ENCODE results near the gene CLDN6. TPM values are rescaled to one million over a fixed set of nuclear protein-coding genes. Genes with fewer than 3 reads are reported as not detected.

CLDN6 gene
- total RNA-seq, 1 experiment from 2014 or later = 743 TPM

DNA sequence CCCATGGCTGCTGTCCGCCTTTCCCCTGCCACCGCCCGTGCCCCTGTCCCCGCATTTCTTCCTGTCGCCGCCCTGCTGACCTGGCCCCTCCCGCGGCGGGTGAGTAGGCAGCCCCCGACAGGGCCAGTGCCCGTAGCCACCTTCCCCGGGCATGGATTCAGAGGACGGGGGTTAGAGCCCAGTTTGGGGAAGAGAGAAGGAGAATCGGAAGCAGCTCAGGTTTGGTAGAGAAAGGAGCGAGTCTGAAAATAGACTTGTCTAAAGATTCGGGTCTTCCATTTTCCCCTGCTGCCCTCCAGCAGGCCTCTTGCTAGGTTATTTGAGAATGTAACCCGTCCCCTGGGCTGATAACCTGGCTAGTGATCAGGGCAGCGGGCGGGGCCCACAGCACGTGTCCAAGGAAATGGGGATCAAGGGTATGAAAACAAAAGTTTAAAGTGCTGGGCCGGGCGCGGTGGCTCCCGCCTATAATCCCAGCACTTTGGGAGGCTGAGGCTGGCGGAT lies 13.2 kb downstream of the CLDN6 start:
- H3K9me3 ChIP-seq (ENCODE audit: control insufficient read depth, low read depth, low read length) = no peaks in the 10 kb centered on the region
- Mint-ChIP-seq H3K9me3 (no peaks in the 10 kb centered on the region), H3K27ac (peak overlapping the region; percentile 92 to 95 (median 94); a peak in 6 of 7 replicates), H3K36me3 (ENCODE audit: insufficient read depth in 1 of 3, low read depth in 3 of 3) (peaks cover 0 to 7% (median 6%) of the 10 kb centered on the region in 3 experiments; a peak in 4 of 7 replicates), H3K27me3 (ENCODE audit: low read depth) (no peaks in the 10 kb centered on the region; the same call in 1 of the 2 replicates), H3K4me3 (peak overlapping the region; percentile 77 to 88), H3K4me1 (peaks cover 37 to 49% of the 10 kb centered on the region in 2 experiments)
- no peak overlapping the region for H4K5ac ChIP-seq (ENCODE audit: insufficient read length, low read depth, low read length)
- H2BK15ac ChIP-seq (ENCODE audit: low read depth, low read length) = no peak overlapping the region
- H4K20me1 ChIP-seq (ENCODE audit: control insufficient read depth, insufficient read depth, insufficient read length) = no peaks in the 10 kb centered on the region
- peaks cover 11% of the 10 kb centered on the region; the same call in 1 of the 2 replicates for H3K4me1 ChIP-seq (ENCODE audit: insufficient read depth, low read length)
- no peaks in the 10 kb centered on the region for H3K27me3 ChIP-seq (ENCODE audit: insufficient read depth, low read length)
- H3K23me2 ChIP-seq (ENCODE audit: insufficient read length, low read depth, low read length, poor library complexity, severe bottlenecking) = peaks cover 9% of the 10 kb centered on the region
- no peak overlapping the region for H2BK20ac ChIP-seq (ENCODE audit: low read depth, low read length, poor library complexity, severe bottlenecking)
- H3K23ac ChIP-seq (ENCODE audit: insufficient read length, low read depth, low read length) = no peak overlapping the region
- H3K14ac ChIP-seq (ENCODE audit: insufficient read depth, low read length) = no peak overlapping the region
- no peak overlapping the region for H2BK12ac ChIP-seq (ENCODE audit: insufficient read length, low read depth, low read length)
- no peak overlapping the region for H4K8ac ChIP-seq (replicated peaks; ENCODE audit: insufficient read length, low read depth, low read length)
- H2BK5ac ChIP-seq (ENCODE audit: insufficient read length, low read length) = no peak overlapping the region
- no peak overlapping the region for H3T11ph ChIP-seq (ENCODE audit: low read length)
- peak overlapping the region; percentile 29 for H3K18ac ChIP-seq (ENCODE audit: insufficient read length, low read depth, low read length)
- H2AK5ac ChIP-seq (ENCODE audit: insufficient read length, low read length) = no peak overlapping the region
- no peaks in the 10 kb centered on the region for H3K79me1 ChIP-seq (ENCODE audit: insufficient read depth, low read depth, low read length, poor library complexity, severe bottlenecking)
- H3K4me2 ChIP-seq (ENCODE audit: insufficient read depth, insufficient read length, low read length) = peak overlapping the region; percentile 64
- H4K91ac ChIP-seq (ENCODE audit: insufficient read length, low read depth, low read length) = no peak overlapping the region
- no peak overlapping the region for H3K27ac ChIP-seq (ENCODE audit: insufficient read length, low read depth, low read length)
- no peaks in the 10 kb centered on the region for H3K79me2 ChIP-seq (ENCODE audit: insufficient read depth, low read length)
- no CpG with 5 or more reads among the region's 25 CpGs for WGBS (ENCODE audit: extremely low coverage, insufficient read length, low lambda C conversion rate)
- no peak overlapping the region for H3K56ac ChIP-seq (ENCODE audit: insufficient read length, low read depth, low read length)
- DNase-seq = peak; percentile 71
- TF ChIP-seq, protein P1, sequence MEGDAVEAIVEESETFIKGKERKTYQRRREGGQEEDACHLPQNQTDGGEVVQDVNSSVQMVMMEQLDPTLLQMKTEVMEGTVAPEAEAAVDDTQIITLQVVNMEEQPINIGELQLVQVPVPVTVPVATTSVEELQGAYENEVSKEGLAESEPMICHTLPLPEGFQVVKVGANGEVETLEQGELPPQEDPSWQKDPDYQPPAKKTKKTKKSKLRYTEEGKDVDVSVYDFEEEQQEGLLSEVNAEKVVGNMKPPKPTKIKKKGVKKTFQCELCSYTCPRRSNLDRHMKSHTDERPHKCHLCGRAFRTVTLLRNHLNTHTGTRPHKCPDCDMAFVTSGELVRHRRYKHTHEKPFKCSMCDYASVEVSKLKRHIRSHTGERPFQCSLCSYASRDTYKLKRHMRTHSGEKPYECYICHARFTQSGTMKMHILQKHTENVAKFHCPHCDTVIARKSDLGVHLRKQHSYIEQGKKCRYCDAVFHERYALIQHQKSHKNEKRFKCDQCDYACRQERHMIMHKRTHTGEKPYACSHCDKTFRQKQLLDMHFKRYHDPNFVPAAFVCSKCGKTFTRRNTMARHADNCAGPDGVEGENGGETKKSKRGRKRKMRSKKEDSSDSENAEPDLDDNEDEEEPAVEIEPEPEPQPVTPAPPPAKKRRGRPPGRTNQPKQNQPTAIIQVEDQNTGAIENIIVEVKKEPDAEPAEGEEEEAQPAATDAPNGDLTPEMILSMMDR (conservative IDR thresholded peaks at IDR 0.05) = no peak
- no peak overlapping the region for H3K4ac ChIP-seq (ENCODE audit: low read depth, low read length)
- peak overlapping the region; percentile 37 for H3K9ac ChIP-seq (ENCODE audit: extremely low read depth, insufficient read length, low read length)
- no peak overlapping the region for H2AFZ ChIP-seq (ENCODE audit: low read length)
- no peak overlapping the region for H2BK120ac ChIP-seq (ENCODE audit: low read depth, low read length, poor library complexity, severe bottlenecking)

All from H9 (cell line).